GM19397 (cell line): Measurements from ENCODE around the gene E2F8.
"Not testable (repeated sequence)": the region's sequence is repeated elsewhere in the genome, so short reads cannot be mapped to it uniquely, and the experiment has no call there.

ENCODE experiments used
- ATAC-seq: cut with Tn5 transposase; IDR thresholded peaks from one replicate; pipeline ENCODE4 v1.9.1; 2021; ENCODE audit warnings: mild to moderate bottlenecking, moderate library complexity; ENCODE audit not compliant: unreplicated experiment

Gene E2F8

GRCh38 chr11:19240420-19241259, at the start of gene E2F8:
E2F8 (minus strand) TSS chr11:19240945; CDS start chr11:19240121, 824 bp downstream.
- ATAC-seq, result peak; percentile 87

- ATAC-seq, result no peak
Measured at GRCh38 chr11:19290356-19290755, 49.6 kb upstream of the E2F8 start.

- no peak for ATAC-seq
Measured at GRCh38 chr11:19288256-19288655, 47.5 kb upstream of the E2F8 start.

GRCh38 chr11:19286411-19286810, 45.7 kb upstream of the E2F8 start:
- ATAC-seq, result no peak

- no peak for ATAC-seq
Measured at GRCh38 chr11:19284881-19285280, 44.1 kb upstream of the E2F8 start.

GRCh38 chr11:19283991-19284390, 43.2 kb upstream of the E2F8 start:
- no peak for ATAC-seq

- ATAC-seq, result no peak
Measured at GRCh38 chr11:19281555-19281954, 40.8 kb upstream of the E2F8 start.

DNA sequence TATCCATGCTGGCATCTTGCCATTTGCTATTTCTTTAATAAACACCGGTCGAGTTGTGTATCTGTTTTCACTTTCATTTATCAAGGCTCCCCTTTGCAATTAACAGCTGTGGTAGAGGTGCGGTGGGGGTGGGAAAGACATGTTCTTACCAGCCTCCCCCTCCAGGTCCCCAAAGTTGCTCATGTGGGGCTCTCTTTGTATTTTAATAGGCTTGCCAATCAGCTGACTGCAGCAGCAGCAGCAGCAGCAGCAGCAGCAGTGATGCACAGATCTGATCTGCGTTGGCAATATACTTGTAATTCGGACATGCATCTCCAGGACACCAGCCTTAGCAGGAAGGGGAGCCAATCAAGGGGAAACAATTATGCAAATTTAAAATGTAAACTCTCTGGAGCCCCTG, 40.3 kb upstream of the E2F8 start:
- peak; percentile 76 for ATAC-seq

DNA sequence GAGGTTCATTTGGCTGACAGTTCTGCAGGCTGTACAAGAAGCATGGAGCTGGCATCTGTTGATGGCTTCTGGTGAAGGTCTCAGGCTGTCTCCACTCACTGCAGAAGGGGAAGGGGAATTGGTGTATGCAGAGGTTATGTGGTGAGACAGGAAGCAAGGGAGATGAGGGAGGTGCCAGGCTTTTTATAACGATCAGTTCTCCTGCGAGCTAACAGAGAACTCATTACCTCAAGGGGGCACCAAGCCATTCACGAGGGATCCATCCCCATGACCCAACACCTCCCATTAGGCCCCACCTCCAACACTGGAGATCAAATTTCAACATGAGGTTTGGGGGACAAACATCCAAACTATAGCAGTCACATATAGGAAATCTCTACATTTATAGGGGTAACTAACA, 38.7 kb upstream of the E2F8 start:
- no peak for ATAC-seq

DNA sequence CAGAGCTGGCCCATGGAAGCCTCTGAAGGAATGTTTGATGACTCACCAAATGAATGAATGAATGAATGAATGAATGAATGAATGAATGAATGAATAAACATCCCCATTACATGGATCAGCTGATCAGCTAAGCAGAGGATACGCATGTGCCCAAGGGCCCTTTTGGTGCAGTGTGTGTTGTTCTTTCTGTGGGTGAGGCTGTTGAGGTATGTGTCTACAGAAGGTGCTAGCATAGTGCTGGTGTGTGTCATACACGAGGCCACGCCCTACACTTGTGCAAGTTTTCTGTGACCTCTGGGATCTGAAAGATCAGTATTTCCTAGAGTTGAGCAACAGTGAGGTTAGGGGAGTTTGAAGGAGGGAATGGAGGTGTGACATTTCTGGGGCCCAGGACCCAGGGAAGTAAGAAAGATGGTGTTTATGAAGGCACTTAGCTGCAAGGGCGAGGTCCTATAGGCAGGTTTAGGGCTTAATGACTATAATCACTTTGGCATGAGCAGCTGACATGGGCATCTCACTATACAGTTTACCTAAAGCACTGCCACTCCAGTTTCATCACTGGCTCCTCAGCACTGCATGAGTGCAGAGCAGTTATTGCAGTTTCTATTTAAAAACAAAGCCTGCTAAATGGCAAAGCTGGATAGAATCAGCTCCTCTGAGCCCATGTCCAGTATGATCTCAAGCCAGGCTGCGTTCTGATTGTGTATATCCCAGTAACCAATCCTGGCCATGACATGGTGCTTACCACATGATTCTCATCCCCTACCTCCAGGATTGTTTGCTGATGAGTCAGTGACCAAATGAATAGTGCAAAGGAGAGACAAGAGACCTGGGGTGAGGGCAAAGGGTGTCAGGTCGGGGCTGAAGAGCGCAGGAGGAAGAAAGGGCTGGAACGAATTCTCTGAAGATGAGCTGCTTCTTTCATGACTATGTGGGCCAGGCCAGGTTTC, 36.4 kb upstream of the E2F8 start:
- ATAC-seq, result no peak

DNA sequence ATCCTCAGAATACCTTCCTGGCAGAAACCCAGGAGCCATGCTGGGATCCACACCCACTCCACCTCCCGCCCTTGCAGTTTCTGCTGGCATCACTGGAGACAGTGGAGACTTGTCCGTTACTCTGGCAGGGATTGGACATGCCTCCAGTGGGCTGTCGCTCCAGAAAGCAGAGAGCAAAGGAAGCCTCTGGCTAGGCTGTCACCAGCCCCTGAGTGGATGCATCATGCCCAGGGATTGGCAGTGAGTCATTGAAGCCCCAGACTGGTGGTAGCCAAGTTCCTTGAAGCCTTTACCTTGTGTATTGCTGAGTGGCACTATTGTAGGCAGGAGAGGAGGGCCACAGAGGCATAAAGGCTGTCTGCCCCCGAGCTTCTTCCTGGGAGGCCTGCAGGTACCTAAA, 34.8 kb upstream of the E2F8 start:
- ATAC-seq, result no peak

GRCh38 chr11:19273219-19273618, 32.5 kb upstream of the E2F8 start:
- ATAC-seq, result not testable (repeated sequence)

DNA sequence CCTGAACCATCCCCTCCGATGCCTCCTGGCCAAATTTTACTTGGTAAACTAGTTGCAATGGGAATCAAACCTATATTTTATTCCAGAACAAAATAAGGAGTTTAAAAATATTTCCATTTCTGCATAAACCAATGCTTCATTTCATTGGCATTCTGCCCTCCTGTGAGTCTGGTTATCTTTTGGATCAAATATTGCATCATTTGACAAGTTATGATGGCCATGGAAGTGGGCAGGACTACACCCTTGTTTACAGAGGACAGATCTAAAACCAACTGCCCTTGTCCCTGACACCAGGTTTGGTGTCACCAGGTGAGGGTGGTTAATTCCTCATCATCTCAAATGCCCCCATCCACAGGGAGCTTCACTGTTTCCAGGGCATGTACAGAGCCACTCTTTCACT, 28.2 kb upstream of the E2F8 start:
- ATAC-seq, result no peak

DNA sequence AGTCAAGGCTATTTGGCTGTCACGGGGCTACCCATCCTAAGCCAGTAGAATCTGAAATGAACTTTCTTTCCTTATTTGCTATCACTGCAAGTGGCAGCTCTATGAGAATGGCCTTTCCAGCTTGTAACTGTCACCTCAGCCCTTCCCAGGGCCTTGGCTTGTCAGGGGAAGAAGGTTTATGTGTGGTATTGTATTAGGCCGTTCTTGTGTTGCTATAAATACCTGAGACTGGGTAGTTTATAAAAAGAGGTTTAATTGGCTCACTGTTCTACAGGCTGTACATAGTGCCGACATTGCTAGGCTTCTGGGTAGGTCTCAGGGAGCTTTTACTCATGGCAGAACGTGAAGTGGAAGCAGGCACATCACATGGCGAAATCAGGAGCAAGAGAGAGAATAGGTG, 26.8 kb upstream of the E2F8 start:
- ATAC-seq, result no peak

DNA sequence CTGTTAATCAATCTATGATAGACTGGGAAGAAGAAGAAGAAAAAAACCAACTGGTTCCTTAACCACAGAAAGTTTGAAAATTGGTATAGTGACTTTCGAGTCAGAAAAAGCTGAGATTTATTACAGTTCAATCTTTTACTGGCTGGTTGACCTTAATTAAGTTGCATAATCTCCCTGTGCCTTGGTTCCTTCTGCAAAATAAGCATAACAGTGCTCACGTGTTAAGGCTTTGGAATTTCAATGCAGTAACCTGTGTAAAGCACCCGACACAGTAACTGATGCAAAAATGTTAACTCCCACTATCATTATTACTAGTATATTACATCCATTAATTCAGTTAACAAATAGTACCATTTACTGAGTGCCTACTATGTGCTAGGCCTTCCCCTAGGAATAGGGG, 22.6 kb upstream of the E2F8 start:
- ATAC-seq, result no peak

- peak; percentile 66 for ATAC-seq
Measured at GRCh38 chr11:19259487-19260345, 19.0 kb upstream of the E2F8 start.

DNA sequence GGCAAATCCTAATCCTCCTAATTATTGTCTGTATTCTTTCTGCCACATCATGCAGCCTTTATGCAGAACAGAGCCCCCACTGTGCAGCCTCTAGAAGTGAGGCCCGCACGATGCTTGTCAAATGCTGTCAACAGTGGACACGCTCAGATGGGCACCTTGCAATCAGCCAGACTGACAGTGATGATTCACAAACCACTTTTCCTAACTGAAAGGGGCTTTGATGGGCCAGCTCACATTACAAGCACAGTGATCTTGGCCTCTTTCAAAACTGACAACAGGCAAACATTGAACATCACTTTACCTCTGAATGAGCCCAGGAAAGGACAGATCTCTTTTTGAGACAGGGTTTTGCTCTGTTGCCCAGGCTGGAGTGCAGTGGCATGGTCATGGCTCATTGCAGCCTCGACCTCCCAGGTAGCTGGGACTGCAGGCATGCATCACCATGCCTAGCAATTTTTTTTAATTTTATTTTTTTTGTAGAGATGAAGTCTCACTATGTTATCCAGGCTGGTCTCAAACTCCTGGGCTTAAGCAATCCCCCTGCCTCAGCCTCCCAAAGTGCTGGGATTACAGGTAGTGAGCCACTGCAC, 18.0 kb upstream of the E2F8 start:
- ATAC-seq, result no peak

DNA sequence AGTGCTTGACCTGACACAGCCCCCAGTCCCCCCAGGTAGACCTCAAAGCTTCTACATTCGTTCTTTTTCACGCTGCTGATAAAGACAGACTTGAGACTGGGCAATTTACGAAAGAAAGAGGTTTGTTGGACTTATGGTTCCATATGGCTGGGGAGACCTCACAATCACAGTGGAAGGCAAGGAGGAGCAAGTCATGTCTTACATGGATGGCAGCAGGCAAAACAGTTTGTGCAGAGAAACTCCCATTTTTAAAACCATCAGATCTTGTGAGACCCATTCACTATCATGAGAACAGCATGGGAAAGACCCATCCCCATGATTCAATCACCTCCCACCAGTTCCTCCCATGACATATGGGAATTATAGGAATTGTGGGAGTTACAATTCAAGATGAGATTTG, 13.7 kb upstream of the E2F8 start:
- ATAC-seq, result not testable (repeated sequence)

DNA sequence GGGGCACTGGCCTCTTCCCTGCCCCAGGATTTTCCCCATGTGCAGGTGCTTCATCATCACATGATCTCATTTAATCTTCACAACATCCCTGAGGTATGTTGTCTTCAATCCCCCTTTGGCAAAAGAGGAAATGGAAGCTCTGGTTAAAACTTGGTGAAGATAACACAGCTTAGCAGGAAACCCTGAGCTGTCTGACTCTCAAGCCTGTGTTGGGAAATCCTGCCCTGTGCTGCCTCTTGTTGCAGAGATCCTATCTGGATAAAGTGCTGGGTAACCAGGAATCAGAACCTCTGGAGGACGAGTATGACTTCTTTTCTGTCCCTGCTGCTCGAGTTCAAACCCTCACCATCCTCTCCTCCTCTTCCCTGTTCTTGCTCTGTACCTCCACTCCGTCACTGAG, 13.1 kb upstream of the E2F8 start:
- no peak for ATAC-seq

GRCh38 chr11:19253153-19253745, 12.5 kb upstream of the E2F8 start:
- ATAC-seq, result no peak
